Caco-2 (cell line): ENCODE data around the gene IQCB1. TPM values are rescaled to one million over a fixed set of nuclear protein-coding genes. Genes with fewer than 3 reads are reported as not detected.

Source experiments
- BruUV-seq: library from RNA; stranded (reverse); fragments of 400-500 nt; replicated peaks from 2 replicates; lab custom pipeline; 2021; lab: Mats Ljungman, UMichigan
- CTCF ChIA-PET: fragments of 300-600 bp; sonication (Branson Sonifier 250); formaldehyde crosslinking; loops from one replicate; lab custom pipeline; 2022; ENCODE audit warnings: antibody characterized with exemption; lab: Charles Lee
- POLR2A ChIA-PET: fragments of 300-600 bp; sonication (Branson Sonifier 250); formaldehyde crosslinking; loops from one replicate; lab custom pipeline; 2022; ENCODE audit warnings: antibody characterized with exemption; lab: Charles Lee
- DNase-seq, 2 experiments: peaks; one replicate each; pipeline versions ENCODE4 v3.0.0 to v3.0.0-alpha.2; 2020 to 2022
- H3K27me3 ChIP-seq: replicated peaks from 2 replicates; pipeline ENCODE4 v1.6.0; 2011; ENCODE audit warnings: low read length; ENCODE audit not compliant: control insufficient read depth, insufficient read depth
- H3K36me3 ChIP-seq: 2 replicates; pipeline ENCODE4 v1.5.1; 2011; ENCODE audit warnings: low read length; ENCODE audit not compliant: control insufficient read depth, insufficient read depth
- H3K4me1 ChIP-seq: fragments of 250-450 bp; sonication (Bioruptor Pico); 2 replicates; pipeline ENCODE4 v1.5.1; 2020; ENCODE audit warnings: mild to moderate bottlenecking
- H3K4me3 ChIP-seq: 2 replicates; pipeline ENCODE4 v1.5.1; 2011; ENCODE audit warnings: low read depth, mild to moderate bottlenecking, control low read depth, low read length
- H3K9me3 ChIP-seq: fragments of 250-450 bp; sonication (Bioruptor Pico); 2 replicates; pipeline ENCODE4 v1.5.1; 2020; ENCODE audit warnings: mild to moderate bottlenecking, moderate library complexity
- H3K27ac Mint-ChIP-seq: one replicate; pipeline ENCODE4 v1.8.0; 2022; ENCODE audit warnings: mixed read lengths; ENCODE audit not compliant: unreplicated experiment
- H3K27me3 Mint-ChIP-seq: one replicate; pipeline ENCODE4 v1.8.0; 2022; ENCODE audit warnings: mixed read lengths; ENCODE audit not compliant: insufficient read depth, unreplicated experiment
- H3K36me3 Mint-ChIP-seq: one replicate; pipeline ENCODE4 v1.8.0; 2022; ENCODE audit warnings: mild to moderate bottlenecking, mixed read lengths; ENCODE audit not compliant: insufficient read depth, unreplicated experiment
- H3K4me1 Mint-ChIP-seq: one replicate; pipeline ENCODE4 v1.8.0; 2022; ENCODE audit warnings: low read depth, mixed read lengths; ENCODE audit not compliant: unreplicated experiment
- H3K4me3 Mint-ChIP-seq: one replicate; pipeline ENCODE4 v1.8.0; 2022; ENCODE audit warnings: mild to moderate bottlenecking, moderate library complexity, mixed read lengths; ENCODE audit not compliant: unreplicated experiment
- H3K9me3 Mint-ChIP-seq: one replicate; pipeline ENCODE4 v1.8.0; 2022; ENCODE audit warnings: mixed read lengths; ENCODE audit not compliant: unreplicated experiment
- CTCF ChIP-seq, 2 experiments: fragments of 200-600 bp in 1 of 2; IDR thresholded peaks; 1 replicate in 1 of 2; 2 replicates in 1 of 2; pipeline versions ENCODE4 v1.5.1 to v1.8.0; 2011 to 2022; ENCODE audit warnings: antibody characterized with exemption in 1 of 2, control low read depth in 1 of 2, inconsistent platforms in 1 of 2, low read depth in 1 of 2, low read length in 1 of 2, mild to moderate bottlenecking in 1 of 2, moderate library complexity in 1 of 2; ENCODE audit not compliant: insufficient read depth in 1 of 2, severe bottlenecking in 1 of 2, unreplicated experiment in 1 of 2
- intact Hi-C: fragments of 100-400 bp; cut with micrococcal nuclease; formaldehyde crosslinking; loops from one replicate; pipeline ENCODE4 v1.10.0; 2022; ENCODE audit not compliant: unreplicated experiment
- total RNA-seq: library from RNA; stranded (reverse); gene quantifications from 2 replicates; pipeline ENCODE4 v1.2.3, GENCODE V29; 2022

The IQCB1 gene
- total RNA-seq, 1 experiment from 2014 or later: 36.4 TPM

- no TSS peak for BruUV-seq
- intact Hi-C loops: no loop called here
- no peaks in the 10 kb centered on the region for H3K27me3 ChIP-seq
- H3K27me3 Mint-ChIP-seq: no peaks in the 10 kb centered on the region
- no peaks in the 10 kb centered on the region for H3K36me3 ChIP-seq
- CTCF ChIA-PET: no interaction called here
- peaks cover 15% of the 10 kb centered on the region for H3K36me3 Mint-ChIP-seq
- no peak for TF ChIP-seq CTCF (IDR thresholded peaks at IDR 0.05; ENCODE audit: insufficient read depth in 1 of 2, low read depth in 1 of 2, low read length in 1 of 2, severe bottlenecking in 1 of 2, unreplicated experiment in 1 of 2)
- H3K27ac Mint-ChIP-seq: no peak overlapping the region
- H3K4me1 Mint-ChIP-seq: peaks cover 5% of the 10 kb centered on the region
- POLR2A ChIA-PET: no interaction called here
- no peaks in the 10 kb centered on the region for H3K9me3 ChIP-seq
- no peak overlapping the region for H3K4me3 Mint-ChIP-seq
- H3K4me1 ChIP-seq: no peaks in the 10 kb centered on the region
- no peak for DNase-seq
- H3K4me3 ChIP-seq: no peak overlapping the region
- H3K9me3 Mint-ChIP-seq: no peaks in the 10 kb centered on the region
Observed at GRCh38 chr3:121735047-121735696, 99.7 kb downstream of the IQCB1 start.

GRCh38 chr3:121730940-121731687 is 103.7 kb downstream of the IQCB1 start:
- CTCF ChIA-PET: no interaction called here
- H3K4me3 Mint-ChIP-seq: no peak overlapping the region

GRCh38 chr3:121724130-121724529 is 110.7 kb downstream of the IQCB1 start:
- POLR2A ChIA-PET: no interaction called here
- CTCF ChIA-PET: interaction anchor here (0.5 kb wide), 1 partner anchor 177 kb away, joined by 3 read pairs; no protein-coding TSS in a partner anchor
- H3K4me1 ChIP-seq: no peaks in the 10 kb centered on the region
- H3K4me1 Mint-ChIP-seq: no peaks in the 10 kb centered on the region
- no peaks in the 10 kb centered on the region for H3K27me3 Mint-ChIP-seq
- TF ChIP-seq CTCF (IDR thresholded peaks at IDR 0.05; ENCODE audit: insufficient read depth in 1 of 2, low read depth in 1 of 2, low read length in 1 of 2, severe bottlenecking in 1 of 2, unreplicated experiment in 1 of 2): no peak
- H3K36me3 Mint-ChIP-seq: peaks cover 49% of the 10 kb centered on the region
- H3K27ac Mint-ChIP-seq: no peak overlapping the region
- intact Hi-C loops: no loop called here
- DNase-seq: no peak
- no peaks in the 10 kb centered on the region for H3K9me3 Mint-ChIP-seq
- no TSS peak for BruUV-seq
- H3K27me3 ChIP-seq: no peaks in the 10 kb centered on the region
- peaks cover 1% of the 10 kb centered on the region for H3K36me3 ChIP-seq
- H3K4me3 ChIP-seq: no peak overlapping the region
- H3K9me3 ChIP-seq: no peaks in the 10 kb centered on the region
- no peak overlapping the region for H3K4me3 Mint-ChIP-seq

More at GRCh38 chr3:121730940-121731687, 103.7 kb downstream of the IQCB1 start:
- no peak for DNase-seq
- H3K36me3 Mint-ChIP-seq: peaks cover 12% of the 10 kb centered on the region
- no peaks in the 10 kb centered on the region for H3K27me3 ChIP-seq
- POLR2A ChIA-PET: no interaction called here
- intact Hi-C loops: no loop called here
- H3K9me3 ChIP-seq: no peaks in the 10 kb centered on the region
- no peak for TF ChIP-seq CTCF (IDR thresholded peaks at IDR 0.05; ENCODE audit: insufficient read depth in 1 of 2, low read depth in 1 of 2, low read length in 1 of 2, severe bottlenecking in 1 of 2, unreplicated experiment in 1 of 2)
- no peak overlapping the region for H3K4me3 ChIP-seq
- no peak overlapping the region for H3K27ac Mint-ChIP-seq
- H3K4me1 ChIP-seq: no peaks in the 10 kb centered on the region
- H3K4me1 Mint-ChIP-seq: peaks cover 5% of the 10 kb centered on the region
- H3K36me3 ChIP-seq: no peaks in the 10 kb centered on the region
- H3K9me3 Mint-ChIP-seq: no peaks in the 10 kb centered on the region
- no peaks in the 10 kb centered on the region for H3K27me3 Mint-ChIP-seq
- BruUV-seq: no TSS peak
